Measurements from ENCODE around the gene TASP1. TPM values are rescaled to one million over a fixed set of nuclear protein-coding genes. Genes with fewer than 3 reads are reported as not detected.

The TASP1 gene
- total RNA-seq, 4 donors from 2014 or later: 6.6 to 21.5 (median 9.8) TPM

- H3K9me3 ChIP-seq: no peaks in the 10 kb centered on the region
- no peaks in the 10 kb centered on the region for H3K27me3 ChIP-seq
- peaks cover 0 to 7% (median 0%) of the 10 kb centered on the region in 3 donors for H3K36me3 ChIP-seq
- H3K4me1 ChIP-seq: no peaks in the 10 kb centered on the region
- TF ChIP-seq, protein P1, sequence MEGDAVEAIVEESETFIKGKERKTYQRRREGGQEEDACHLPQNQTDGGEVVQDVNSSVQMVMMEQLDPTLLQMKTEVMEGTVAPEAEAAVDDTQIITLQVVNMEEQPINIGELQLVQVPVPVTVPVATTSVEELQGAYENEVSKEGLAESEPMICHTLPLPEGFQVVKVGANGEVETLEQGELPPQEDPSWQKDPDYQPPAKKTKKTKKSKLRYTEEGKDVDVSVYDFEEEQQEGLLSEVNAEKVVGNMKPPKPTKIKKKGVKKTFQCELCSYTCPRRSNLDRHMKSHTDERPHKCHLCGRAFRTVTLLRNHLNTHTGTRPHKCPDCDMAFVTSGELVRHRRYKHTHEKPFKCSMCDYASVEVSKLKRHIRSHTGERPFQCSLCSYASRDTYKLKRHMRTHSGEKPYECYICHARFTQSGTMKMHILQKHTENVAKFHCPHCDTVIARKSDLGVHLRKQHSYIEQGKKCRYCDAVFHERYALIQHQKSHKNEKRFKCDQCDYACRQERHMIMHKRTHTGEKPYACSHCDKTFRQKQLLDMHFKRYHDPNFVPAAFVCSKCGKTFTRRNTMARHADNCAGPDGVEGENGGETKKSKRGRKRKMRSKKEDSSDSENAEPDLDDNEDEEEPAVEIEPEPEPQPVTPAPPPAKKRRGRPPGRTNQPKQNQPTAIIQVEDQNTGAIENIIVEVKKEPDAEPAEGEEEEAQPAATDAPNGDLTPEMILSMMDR (IDR thresholded peaks at IDR 0.05): no peak
- no peak for TF ChIP-seq POLR2A (IDR thresholded peaks at IDR 0.05)
- DNase-seq: no peak
- no peak overlapping the region for H3K27ac ChIP-seq
- H3K4me3 ChIP-seq: no peak overlapping the region
Measured at GRCh38 chr20:13432126-13432525, 206.6 kb downstream of the TASP1 start.

DNA sequence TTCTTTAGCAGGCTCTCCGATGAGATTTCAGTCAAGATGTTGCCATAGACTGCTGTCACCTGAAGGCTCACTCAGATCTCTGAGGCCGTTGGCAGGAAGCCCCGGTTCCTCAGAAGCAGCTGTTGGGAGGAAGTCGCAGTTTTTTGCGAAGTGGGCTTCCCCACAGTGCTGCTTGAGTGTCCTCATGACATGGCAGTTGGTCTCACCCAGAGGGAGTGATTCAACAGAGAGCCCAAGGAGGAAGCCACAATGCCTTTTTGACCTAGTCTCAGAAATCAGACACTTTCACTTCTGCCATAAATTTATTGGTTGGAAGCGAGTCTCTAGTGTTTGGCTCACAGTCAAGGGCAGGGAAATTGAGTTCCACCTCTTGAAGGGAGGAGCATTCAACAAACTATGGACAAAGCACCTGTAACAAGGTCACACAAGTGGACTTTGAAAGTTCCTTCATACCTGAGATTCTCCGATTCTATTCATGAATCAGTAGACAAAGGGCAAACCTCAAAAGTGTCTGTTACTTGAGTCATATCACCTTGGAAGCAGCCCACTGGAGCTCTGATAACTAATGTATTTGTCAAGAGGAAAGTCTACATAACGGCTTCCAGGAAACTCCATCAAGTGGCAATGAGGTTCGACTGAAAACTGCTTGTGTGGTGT lies 208.3 kb downstream of the TASP1 start:
- Histone ChIP-seq H3K4me3 (no peak overlapping the region), H3K27me3 (no peaks in the 10 kb centered on the region), H3K4me1 (no peaks in the 10 kb centered on the region), H3K27ac (no peak overlapping the region), H3K9me3 (no peaks in the 10 kb centered on the region), H3K36me3 (peaks cover 0 to 7% (median 0%) of the 10 kb centered on the region in 3 donors)
- no peak for DNase-seq
- TF ChIP-seq, protein P1 (IDR thresholded peaks at IDR 0.05): no peak

GRCh38 chr20:13428684-13429083 lies 210.0 kb downstream of the TASP1 start:
- no peaks in the 10 kb centered on the region for H3K27me3 ChIP-seq
- TF ChIP-seq, protein P1 (IDR thresholded peaks at IDR 0.05): no peak
- no peak for TF ChIP-seq POLR2A (IDR thresholded peaks at IDR 0.05)
- H3K36me3 ChIP-seq: no peaks in the 10 kb centered on the region

DNA sequence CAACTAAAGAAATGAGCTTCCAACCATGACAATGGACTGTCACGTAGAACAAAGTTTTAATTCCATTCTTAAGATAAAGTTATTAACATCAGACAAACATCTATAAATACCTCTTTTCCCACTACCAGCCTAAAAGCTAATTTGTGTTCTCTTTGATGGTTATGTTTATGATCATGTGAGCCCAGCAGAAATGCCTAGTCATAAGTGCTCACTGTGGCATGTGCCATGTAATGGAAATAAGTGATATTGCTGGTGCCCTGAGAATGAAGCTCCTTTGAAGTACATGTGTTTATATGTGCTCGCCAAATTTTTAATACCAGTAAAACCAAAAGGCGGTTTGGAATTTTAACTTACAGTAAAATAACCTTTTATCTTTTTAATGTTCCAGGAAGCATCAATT lies 211.9 kb downstream of the TASP1 start:
- Histone ChIP-seq H3K4me3 (no peak overlapping the region), H3K27ac (no peak overlapping the region), H3K27me3 (no peaks in the 10 kb centered on the region), H3K9me3 (no peaks in the 10 kb centered on the region), H3K36me3 (no peaks in the 10 kb centered on the region), H3K4me1 (no peaks in the 10 kb centered on the region)
- no peak for DNase-seq
- TF ChIP-seq POLR2A (IDR thresholded peaks at IDR 0.05): no peak
- TF ChIP-seq, protein P1 (IDR thresholded peaks at IDR 0.05): no peak

More at GRCh38 chr20:13428684-13429083, 210.0 kb downstream of the TASP1 start:
- no peaks in the 10 kb centered on the region for H3K9me3 ChIP-seq
- DNase-seq: no peak
- no peak overlapping the region for H3K27ac ChIP-seq
- H3K4me1 ChIP-seq: no peaks in the 10 kb centered on the region
- no peak overlapping the region for H3K4me3 ChIP-seq

DNA sequence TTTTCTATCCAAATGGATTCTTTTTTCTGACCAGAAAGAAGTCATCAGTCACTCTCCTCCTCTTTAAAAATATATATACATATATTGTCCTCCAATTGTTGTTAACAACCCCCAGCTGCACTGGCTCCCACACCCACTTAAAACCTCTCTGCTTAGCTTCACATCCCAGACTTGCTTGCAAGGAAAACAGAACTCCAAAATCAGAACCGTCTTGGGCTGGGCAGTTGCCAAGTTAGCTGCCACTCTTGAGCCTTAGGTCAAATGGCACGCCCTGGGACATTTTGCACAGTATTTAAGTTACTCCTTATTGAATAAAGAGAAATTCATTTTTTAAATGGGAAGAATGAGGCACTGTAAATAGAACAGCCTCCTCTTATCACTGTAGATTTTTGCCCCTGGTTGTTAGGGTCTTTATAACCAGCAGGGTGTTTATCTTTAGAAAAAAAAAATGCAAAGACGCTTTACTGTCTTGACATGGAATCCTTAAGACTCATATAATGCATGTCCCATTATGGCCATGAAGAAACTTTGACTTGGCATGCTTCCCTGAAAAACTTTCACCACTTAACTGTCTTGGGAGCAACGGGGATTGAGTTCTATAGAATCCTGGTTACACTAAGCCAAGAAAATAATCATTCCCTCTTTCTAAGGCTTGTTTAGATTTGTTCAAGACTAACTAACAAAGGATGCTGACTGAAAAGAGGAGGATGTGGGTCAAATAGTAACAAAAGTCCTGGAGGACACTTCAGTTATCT lies 213.2 kb downstream of the TASP1 start:
- TF ChIP-seq, protein P1 (IDR thresholded peaks at IDR 0.05): no peak
- TF ChIP-seq POLR2A (IDR thresholded peaks at IDR 0.05): no peak
- Histone ChIP-seq H3K36me3 (no peaks in the 10 kb centered on the region), H3K27me3 (no peaks in the 10 kb centered on the region), H3K9me3 (no peaks in the 10 kb centered on the region), H3K27ac (no peak overlapping the region), H3K4me3 (no peak overlapping the region), H3K4me1 (no peaks in the 10 kb centered on the region)
- DNase-seq: no peak

Data from Peyer's patch (tissue), 4 donors.